Body of pancreas (tissue), 4 donors: ENCODE results near the gene CGN.

Experiments
- POLR2A ChIP-seq, 3 donors: fragments of 450-650 bp; IDR thresholded peaks; one replicate each; pipeline ENCODE4 v1.6.1; 2016; ENCODE audit warnings: antibody characterized with exemption in 3 of 3, mild to moderate bottlenecking in 2 of 3
- TF ChIP-seq, protein P1 (sequence below), 7 experiments: fragments of 450-650 bp in 4 of 7; fragments of 200-600 bp in 3 of 7; sonication (generic) in 3 of 7; IDR thresholded peaks; one replicate each; pipeline ENCODE4 v1.5.1; 2016 to 2019; ENCODE audit warnings: antibody characterized with exemption in 7 of 7

DNA sequence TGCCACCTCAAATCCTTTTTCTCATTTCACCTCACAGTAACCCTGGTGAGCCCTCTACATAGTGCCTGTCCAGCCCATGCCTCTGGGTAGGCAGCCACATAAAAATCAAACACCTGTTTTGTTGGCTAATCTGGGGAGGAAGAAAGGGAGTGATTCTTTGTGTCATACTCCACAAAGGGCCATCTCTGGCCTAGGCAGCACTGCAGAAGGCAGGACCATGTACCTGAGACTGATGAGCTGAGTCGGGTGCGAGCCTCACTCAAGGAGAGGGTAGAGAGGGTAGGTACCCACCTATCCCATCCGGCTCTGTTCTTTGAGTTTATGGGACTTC is 36.7 kb downstream of the CGN start:
- TF ChIP-seq, protein P1, sequence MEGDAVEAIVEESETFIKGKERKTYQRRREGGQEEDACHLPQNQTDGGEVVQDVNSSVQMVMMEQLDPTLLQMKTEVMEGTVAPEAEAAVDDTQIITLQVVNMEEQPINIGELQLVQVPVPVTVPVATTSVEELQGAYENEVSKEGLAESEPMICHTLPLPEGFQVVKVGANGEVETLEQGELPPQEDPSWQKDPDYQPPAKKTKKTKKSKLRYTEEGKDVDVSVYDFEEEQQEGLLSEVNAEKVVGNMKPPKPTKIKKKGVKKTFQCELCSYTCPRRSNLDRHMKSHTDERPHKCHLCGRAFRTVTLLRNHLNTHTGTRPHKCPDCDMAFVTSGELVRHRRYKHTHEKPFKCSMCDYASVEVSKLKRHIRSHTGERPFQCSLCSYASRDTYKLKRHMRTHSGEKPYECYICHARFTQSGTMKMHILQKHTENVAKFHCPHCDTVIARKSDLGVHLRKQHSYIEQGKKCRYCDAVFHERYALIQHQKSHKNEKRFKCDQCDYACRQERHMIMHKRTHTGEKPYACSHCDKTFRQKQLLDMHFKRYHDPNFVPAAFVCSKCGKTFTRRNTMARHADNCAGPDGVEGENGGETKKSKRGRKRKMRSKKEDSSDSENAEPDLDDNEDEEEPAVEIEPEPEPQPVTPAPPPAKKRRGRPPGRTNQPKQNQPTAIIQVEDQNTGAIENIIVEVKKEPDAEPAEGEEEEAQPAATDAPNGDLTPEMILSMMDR (IDR thresholded peaks at IDR 0.05) = no peak
- TF ChIP-seq POLR2A (IDR thresholded peaks at IDR 0.05) = no peak
